ENCODE measurements around the gene DHPS.

GRCh38 chr19:12689012-12689411, 7.3 kb upstream of the DHPS start:
- TF ChIP-seq, protein P1, sequence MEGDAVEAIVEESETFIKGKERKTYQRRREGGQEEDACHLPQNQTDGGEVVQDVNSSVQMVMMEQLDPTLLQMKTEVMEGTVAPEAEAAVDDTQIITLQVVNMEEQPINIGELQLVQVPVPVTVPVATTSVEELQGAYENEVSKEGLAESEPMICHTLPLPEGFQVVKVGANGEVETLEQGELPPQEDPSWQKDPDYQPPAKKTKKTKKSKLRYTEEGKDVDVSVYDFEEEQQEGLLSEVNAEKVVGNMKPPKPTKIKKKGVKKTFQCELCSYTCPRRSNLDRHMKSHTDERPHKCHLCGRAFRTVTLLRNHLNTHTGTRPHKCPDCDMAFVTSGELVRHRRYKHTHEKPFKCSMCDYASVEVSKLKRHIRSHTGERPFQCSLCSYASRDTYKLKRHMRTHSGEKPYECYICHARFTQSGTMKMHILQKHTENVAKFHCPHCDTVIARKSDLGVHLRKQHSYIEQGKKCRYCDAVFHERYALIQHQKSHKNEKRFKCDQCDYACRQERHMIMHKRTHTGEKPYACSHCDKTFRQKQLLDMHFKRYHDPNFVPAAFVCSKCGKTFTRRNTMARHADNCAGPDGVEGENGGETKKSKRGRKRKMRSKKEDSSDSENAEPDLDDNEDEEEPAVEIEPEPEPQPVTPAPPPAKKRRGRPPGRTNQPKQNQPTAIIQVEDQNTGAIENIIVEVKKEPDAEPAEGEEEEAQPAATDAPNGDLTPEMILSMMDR (IDR thresholded peaks at IDR 0.05) = no peak
- TF ChIP-seq POLR2A (IDR thresholded peaks at IDR 0.05) = no peak
